ENCODE measurements around the gene GJA5.

The GJA5 gene

GRCh38 chr1:147754661-147755060 is 5.7 kb downstream of the GJA5 start:
- no peak for TF ChIP-seq CTCF (IDR thresholded peaks at IDR 0.05; ENCODE audit: low read depth, low read length, missing control alignments)
- no peak for DNase-seq (ENCODE audit: low read depth)
- no peak overlapping the region for H3K4me3 ChIP-seq (ENCODE audit: low read depth, low read length)

GRCh38 chr1:147753081-147753480 is 7.3 kb downstream of the GJA5 start:
- no peak for DNase-seq (ENCODE audit: low read depth)
- TF ChIP-seq CTCF (IDR thresholded peaks at IDR 0.05; ENCODE audit: low read depth, low read length, missing control alignments): no peak
- no peak overlapping the region for H3K4me3 ChIP-seq (ENCODE audit: low read depth, low read length)

GRCh38 chr1:147752511-147752910 is 7.9 kb downstream of the GJA5 start:
- TF ChIP-seq CTCF (IDR thresholded peaks at IDR 0.05; ENCODE audit: low read depth, low read length, missing control alignments): no peak
- no peak overlapping the region for H3K4me3 ChIP-seq (ENCODE audit: low read depth, low read length)

DNA sequence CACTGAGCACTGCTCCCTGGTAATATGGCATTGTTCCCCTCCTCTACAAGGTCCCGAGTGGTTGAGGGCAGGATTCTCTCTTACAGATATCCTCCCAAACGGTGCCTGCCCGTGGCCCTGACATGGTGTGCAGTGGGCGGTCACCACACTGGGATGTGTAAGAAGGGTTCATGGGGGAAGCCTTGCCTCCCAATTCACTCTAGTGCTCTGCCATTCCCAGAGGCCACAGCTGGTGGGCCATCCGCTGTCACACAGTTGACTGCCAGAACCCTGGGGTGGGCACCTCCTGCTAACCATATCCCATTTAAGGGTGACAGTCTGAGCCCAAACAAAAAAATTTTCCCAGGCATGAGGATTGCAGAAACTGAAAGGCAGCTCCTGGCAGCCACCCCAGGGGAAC is 9.1 kb downstream of the GJA5 start:
- no peak for DNase-seq (ENCODE audit: low read depth)
- no peak for TF ChIP-seq CTCF (IDR thresholded peaks at IDR 0.05; ENCODE audit: low read depth, low read length, missing control alignments)
- no peak overlapping the region for H3K4me3 ChIP-seq (ENCODE audit: low read depth, low read length)

More at GRCh38 chr1:147752511-147752910, 7.9 kb downstream of the GJA5 start:
- no peak for DNase-seq (ENCODE audit: low read depth)

DNA sequence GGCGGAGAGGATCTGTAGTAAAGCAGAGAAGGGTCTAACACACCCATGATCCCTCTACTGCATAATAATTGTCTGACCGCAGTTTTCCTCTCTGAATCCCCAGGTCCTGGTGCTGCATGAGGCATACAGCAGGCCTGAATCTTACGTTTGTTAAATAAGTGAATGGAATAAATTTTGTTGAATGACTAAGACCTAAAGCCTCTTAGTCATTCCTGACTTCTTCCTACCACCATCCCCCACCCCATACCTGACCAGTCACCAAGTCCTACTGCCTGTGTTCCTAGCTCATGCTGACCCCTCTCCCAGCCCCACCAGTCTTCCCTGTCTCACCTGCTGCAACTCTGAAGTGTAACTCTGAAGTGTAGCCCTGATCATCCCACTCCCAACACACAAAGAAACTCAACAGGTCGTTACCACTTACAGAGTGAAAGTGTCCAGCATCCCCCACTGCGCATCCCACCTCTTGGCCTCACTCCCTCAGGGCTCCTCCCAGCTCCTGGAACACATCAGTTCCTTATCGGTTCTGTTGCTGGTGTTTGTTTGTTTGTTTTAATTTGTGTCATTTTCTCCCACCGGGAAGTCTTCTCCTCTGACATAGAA is 9.7 kb downstream of the GJA5 start:
- no peak for DNase-seq (ENCODE audit: low read depth)
- TF ChIP-seq CTCF (IDR thresholded peaks at IDR 0.05; ENCODE audit: low read depth, low read length, missing control alignments): no peak

DNA sequence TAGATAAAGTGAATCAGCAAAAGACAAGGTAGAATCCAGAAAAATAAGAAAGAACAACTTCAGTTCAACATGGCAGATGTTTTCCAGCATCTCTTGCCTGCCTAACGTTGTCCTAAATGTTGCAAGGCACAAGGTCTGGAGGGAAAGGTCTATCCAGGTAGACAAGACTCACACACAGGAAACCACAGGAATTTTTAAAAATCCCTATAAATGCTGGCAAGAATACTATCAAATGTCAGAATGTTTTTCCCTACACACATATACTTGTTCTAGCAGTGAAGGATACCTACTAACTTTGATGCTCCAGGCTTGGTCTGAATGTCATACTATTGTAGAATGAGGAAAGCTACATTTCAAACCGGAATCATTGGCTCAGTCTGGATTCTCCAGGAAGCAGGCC is 10.6 kb downstream of the GJA5 start:
- no peak for DNase-seq (ENCODE audit: low read depth)
- TF ChIP-seq CTCF (IDR thresholded peaks at IDR 0.05; ENCODE audit: low read depth, low read length, missing control alignments): no peak
- no peak overlapping the region for H3K4me3 ChIP-seq (ENCODE audit: low read depth, low read length)

More for the DNA sequence above, 9.7 kb downstream of the GJA5 start:
- no peak overlapping the region for H3K4me3 ChIP-seq (ENCODE audit: low read depth, low read length)

- no peak overlapping the region for H3K4me3 ChIP-seq (ENCODE audit: low read depth, low read length)
- DNase-seq (ENCODE audit: low read depth): no peak
- TF ChIP-seq CTCF (IDR thresholded peaks at IDR 0.05; ENCODE audit: low read depth, low read length, missing control alignments): no peak
Observed at GRCh38 chr1:147748676-147749350, 11.6 kb downstream of the GJA5 start.
